Gastroesophageal sphincter (tissue), 3 donors: ENCODE results near the gene LMOD1.

Source experiments
- CTCF ChIP-seq, 4 experiments: fragments of 200-600 bp in 2 of 4; fragments of 450-650 bp in 2 of 4; sonication (generic) in 1 of 4; IDR thresholded peaks; one replicate each; pipeline ENCODE4 v1.5.1; 2017 to 2019; ENCODE audit warnings: antibody characterized with exemption in 4 of 4, mild to moderate bottlenecking in 2 of 4, moderate library complexity in 2 of 4
- POLR2A ChIP-seq, 2 donors: fragments of 450-650 bp; IDR thresholded peaks; one replicate each; pipeline ENCODE4 v1.6.1; 2017; ENCODE audit warnings: antibody characterized with exemption in 2 of 2, mild to moderate bottlenecking in 2 of 2, moderate library complexity in 1 of 2
- POLR2AphosphoS5 ChIP-seq: sonication (generic); formaldehyde crosslinking; IDR thresholded peaks from one replicate; pipeline ENCODE4 v1.6.1; 2017; ENCODE audit warnings: antibody characterized with exemption

DNA sequence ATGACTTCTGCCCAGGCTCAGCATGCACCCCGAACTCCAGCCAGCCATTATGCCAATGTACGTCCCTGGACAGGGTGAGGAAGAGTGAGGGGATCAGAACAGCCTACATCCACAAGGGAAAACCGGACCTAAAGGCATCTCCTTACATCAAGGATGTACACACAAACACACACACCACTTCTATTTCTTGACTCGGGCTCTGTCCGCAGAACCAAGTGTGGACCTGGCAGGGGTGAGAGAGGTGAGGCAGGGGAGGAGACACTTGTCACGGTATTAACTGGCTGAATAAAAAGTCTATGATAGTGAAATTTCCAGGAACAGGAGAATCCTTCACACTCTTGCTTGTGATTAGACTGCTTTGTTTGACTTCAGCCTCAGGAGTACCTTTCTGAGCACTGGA, 2.3 kb downstream of the LMOD1 start:
- TF ChIP-seq POLR2A (IDR thresholded peaks at IDR 0.05) = peak; percentile 16 to 17
- TF ChIP-seq POLR2AphosphoS5 = peak; percentile 59
- TF ChIP-seq CTCF (IDR thresholded peaks at IDR 0.05) = no peak
